HEK293T (cell line): Measurements from ENCODE around the gene MRTO4.

ENCODE experiments used
- ARNT ChIP-seq: fragments of 450-650 bp; IDR thresholded peaks from 2 replicates; pipeline ENCODE4 v1.6.1; 2017; ENCODE audit warnings: mild to moderate bottlenecking
- BHLHE40 ChIP-seq: fragments of 450-650 bp; IDR thresholded peaks from 2 replicates; pipeline ENCODE4 v1.6.1; 2016; ENCODE audit warnings: mild to moderate bottlenecking, moderate library complexity, borderline replicate concordance
- CTBP1 ChIP-seq: fragments of 450-650 bp; IDR thresholded peaks from 2 replicates; pipeline ENCODE4 v1.6.1; 2016; ENCODE audit warnings: borderline replicate concordance
- ELF4 ChIP-seq: fragments of 450-650 bp; IDR thresholded peaks from 2 replicates; pipeline ENCODE4 v1.6.1; 2017; ENCODE audit warnings: antibody characterized with exemption
- FOXA1 ChIP-seq: fragments of 450-650 bp; IDR thresholded peaks from 2 replicates; pipeline ENCODE4 v1.6.1; 2016; ENCODE audit warnings: mild to moderate bottlenecking
- FOXK2 ChIP-seq: fragments of 450-650 bp; IDR thresholded peaks from 2 replicates; pipeline ENCODE4 v1.6.1; 2016; ENCODE audit warnings: mild to moderate bottlenecking
- FOXM1 ChIP-seq: fragments of 450-650 bp; IDR thresholded peaks from 2 replicates; pipeline ENCODE4 v1.6.1; 2017; ENCODE audit warnings: mild to moderate bottlenecking, borderline replicate concordance
- SP1 ChIP-seq: fragments of 450-650 bp; IDR thresholded peaks from 2 replicates; pipeline ENCODE4 v1.6.1; 2017
- SUZ12 ChIP-seq: fragments of 450-650 bp; IDR thresholded peaks from 2 replicates; pipeline ENCODE4 v1.6.1; 2016; ENCODE audit warnings: mild to moderate bottlenecking
- ZNF384 ChIP-seq: fragments of 450-650 bp; IDR thresholded peaks from 2 replicates; pipeline ENCODE4 v1.6.1; 2016

GRCh38 chr1:19284881-19285280 is 33.3 kb downstream of the MRTO4 start:
- TF ChIP-seq SUZ12, result no peak
- TF ChIP-seq FOXA1, result no peak
- TF ChIP-seq FOXK2, result no peak
- no peak for TF ChIP-seq CTBP1
- TF ChIP-seq BHLHE40, result no peak
- no peak for TF ChIP-seq FOXM1
- TF ChIP-seq SP1, result no peak
- TF ChIP-seq ARNT, result no peak
- no peak for TF ChIP-seq ZNF384
- TF ChIP-seq ELF4, result no peak
